GM19043 (cell line): ENCODE results near the gene GSK3B.
A peak's percentile ranks its signal among the peaks of the same experiment; 100 is the strongest.
"Not testable (repeated sequence)": the region's sequence is repeated elsewhere in the genome, so short reads cannot be mapped to it uniquely, and the experiment has no call there.

Experiments used
- ATAC-seq: cut with Tn5 transposase; IDR thresholded peaks from one replicate; pipeline ENCODE4 v1.9.1; 2021; ENCODE audit warnings: low read depth; ENCODE audit not compliant: unreplicated experiment

Gene GSK3B

DNA sequence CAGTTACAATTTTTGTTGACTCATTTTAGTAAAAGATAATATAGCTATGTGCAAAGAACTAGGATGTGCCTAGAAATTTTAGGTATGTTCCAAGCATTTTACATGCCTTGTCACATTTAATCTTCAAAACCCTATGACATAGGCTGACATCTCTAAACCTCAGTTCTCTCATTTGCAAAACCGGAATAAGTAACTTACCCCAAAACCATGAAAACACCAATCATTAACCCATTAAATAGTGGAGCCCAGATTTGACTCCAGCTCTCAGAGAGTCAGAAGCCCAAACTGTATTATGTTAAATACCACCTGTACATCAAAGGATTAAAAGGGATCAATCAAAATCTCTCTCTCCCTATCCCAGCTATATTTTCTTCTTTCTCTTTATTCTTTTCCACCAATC lies 36.6 kb downstream of the GSK3B start:
- peak; percentile 60 for ATAC-seq

DNA sequence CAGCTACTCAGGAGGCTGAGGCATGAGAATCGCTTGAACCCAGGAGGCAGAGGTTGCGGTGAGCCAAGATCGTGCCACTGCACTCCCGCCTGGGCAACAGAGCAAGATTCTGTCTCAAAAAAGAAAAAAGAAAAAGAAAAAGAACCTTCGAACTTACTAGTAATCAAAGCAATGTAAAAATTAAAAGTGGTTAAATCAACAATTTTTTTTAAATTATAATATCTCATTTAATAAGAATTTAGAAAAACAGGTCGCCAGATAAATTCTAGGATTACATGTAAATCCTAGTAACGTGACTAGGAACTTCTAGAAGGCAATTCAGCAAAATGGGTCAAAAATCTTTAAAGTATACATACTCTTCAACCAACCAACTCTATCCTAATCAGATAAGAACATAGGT lies 37.2 kb downstream of the GSK3B start:
- ATAC-seq = no peak

DNA sequence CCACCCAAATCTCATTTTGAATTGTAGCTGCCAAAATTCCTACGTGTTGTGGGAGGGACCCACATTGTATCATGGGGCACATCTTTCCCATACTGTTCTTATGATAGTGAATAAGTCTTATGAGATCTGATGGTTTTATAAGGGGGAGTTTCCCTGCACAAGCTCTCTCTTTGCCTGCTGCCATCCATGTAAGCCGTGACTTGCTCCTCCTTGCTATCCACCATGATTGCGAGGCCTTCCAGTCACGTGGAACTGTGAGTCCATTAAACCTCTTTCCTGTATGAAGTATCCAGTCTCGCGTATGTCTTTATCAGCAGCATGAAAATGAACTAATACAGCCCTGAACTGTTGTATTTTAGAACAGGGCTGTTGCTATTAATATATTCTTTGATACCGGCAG lies 40.6 kb downstream of the GSK3B start:
- not testable (repeated sequence) for ATAC-seq

GRCh38 chr3:120052677-120053076 lies 41.6 kb downstream of the GSK3B start:
- ATAC-seq = no peak

GRCh38 chr3:120052225-120052624 lies 42.0 kb downstream of the GSK3B start:
- peak; percentile 88 for ATAC-seq

- not testable (repeated sequence) for ATAC-seq
Measured at GRCh38 chr3:120051570-120051969, 42.7 kb downstream of the GSK3B start.

GRCh38 chr3:120049881-120050539 lies 44.2 kb downstream of the GSK3B start:
- no peak for ATAC-seq

GRCh38 chr3:120049072-120049471 lies 45.2 kb downstream of the GSK3B start:
- ATAC-seq = no peak

GRCh38 chr3:120048355-120049041 lies 45.7 kb downstream of the GSK3B start:
- no peak for ATAC-seq

DNA sequence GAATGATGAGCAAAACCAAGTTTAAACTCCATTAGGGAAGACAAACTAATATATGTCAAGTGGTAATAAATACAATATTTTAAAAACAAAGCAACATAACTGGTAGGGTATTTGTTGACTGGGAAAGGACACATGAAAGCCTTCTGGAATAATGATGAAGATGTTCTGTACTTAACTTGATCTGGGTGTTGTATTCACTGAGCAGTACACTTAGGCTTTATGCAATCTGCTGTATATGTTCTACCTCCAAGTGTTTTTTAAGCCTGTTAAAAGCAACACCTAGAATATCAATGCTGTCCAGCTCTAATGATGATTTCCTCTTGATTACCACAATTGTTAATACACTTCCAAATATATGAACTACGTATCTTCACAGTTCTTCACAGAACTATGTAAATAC lies 46.6 kb downstream of the GSK3B start:
- ATAC-seq = no peak

GRCh38 chr3:120040813-120041377 lies 53.4 kb downstream of the GSK3B start:
- ATAC-seq = no peak

DNA sequence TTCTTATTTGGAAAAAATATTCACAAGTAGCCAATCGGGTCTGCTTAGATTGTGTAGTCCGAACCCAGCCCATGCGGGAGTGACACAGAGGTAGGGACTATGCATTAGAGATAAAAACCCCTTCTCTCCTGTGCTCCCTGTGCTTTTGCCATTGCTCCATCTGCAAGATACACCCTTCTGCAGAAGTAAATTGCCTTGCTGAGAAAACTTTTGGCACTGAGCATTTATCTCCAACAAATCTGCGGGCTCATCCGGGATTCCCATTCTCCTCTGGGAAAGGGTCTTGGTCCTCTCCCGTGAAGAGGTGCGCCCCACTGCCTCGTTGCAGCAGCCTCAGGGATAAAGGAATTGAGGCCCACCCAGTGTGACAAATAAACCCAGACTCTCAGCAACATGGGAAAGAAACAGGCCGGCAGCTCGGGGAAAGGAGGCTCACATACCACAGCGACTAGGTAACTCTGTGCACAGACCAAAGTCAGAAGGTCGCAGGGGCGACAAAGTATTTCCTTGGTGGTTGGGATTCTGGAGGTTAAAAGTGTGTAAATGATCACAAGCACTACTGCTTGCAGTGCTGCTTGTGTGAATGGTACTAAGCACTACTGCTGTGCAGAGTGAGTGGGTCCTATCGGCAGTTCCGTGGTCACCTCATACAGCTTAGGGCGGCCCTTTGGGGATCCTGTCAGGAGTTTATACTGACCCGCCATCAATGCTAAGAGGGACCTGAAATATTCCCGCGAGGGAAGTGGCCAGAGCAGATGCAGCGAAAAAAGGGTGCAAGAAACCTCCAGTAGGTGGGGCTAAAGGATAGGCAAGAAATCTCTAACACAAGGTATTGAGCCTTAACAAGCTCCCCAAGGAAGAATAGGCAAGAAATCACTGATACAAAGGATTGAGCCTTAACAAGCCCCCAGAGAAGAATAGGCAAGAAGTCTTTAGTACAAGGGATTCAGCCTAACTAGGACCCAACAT lies 54.3 kb downstream of the GSK3B start:
- no peak for ATAC-seq

DNA sequence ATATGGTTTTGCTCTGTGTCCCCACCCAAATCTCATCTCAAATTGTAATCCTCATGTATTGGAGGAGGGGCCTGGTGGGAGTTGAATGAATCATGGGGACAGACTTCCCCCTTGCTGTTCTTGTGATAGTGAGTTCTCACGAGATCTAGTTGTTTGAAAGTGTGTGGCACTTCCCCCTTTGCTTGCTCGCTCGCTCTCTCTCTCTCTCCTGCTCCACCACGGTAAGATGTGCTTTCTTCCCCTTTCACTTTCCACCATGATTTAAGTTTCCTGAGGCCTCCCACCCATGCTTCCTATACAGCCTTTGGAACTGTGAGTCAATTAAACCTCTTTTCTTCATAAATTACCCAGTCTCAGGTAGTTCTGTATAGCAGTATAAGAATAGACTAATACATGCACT lies 60.7 kb downstream of the GSK3B start:
- no peak for ATAC-seq

GRCh38 chr3:120031561-120031960 lies 62.7 kb downstream of the GSK3B start:
- ATAC-seq = no peak

DNA sequence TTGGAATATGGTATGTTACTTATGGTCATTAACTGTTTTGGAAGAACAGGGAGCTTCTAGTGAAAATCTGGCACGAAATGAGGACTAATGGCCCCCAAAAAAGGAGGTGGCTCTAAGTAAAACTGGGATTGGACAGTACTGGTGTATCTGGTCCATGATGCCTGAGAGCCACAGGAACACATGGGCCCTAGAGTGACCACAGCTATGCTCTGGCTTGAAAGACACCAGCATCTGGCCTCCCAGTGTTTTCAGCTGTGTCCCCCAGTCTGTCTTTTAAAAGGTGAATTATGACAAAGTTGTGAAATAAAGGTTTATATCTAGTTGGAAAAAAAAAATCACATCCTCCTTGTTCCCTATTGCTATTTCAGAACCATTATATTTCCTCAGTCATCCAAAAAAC lies 64.5 kb downstream of the GSK3B start:
- no peak for ATAC-seq

DNA sequence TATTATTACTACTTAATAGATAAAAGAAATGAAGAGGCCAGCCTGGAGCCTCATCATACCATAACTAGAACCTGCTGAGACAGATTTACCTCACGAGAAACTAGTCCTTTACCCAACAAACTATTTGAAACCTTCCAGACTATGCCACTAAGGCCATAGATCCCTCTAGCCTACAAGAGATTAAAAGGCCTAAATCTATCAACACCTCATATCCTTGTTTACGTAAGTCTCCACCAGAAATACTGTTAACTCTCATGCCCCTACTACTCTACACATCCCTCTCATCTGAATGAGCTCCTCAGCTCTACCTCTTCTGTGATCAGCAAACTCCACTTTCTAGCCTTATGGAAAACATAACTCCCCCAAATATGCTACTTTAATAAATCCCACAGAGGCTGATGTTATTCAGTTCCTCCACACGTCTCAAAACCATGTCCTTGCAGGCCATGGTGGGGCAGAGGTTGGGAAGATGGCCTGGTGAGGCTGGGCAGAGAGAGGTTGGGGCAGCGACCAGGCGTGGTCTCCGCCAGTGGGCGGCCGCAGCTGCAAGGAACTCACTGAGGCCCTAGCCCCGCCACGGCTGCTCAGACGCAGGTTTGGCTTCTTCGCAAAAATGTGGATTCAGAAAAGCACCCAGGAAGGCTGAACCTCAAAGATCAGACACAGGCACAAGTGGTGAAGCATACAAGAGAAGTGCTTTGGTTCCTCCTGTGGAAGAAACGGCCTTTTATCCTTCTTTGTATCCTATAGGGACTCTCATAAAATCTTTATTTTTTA lies 65.8 kb downstream of the GSK3B start:
- no peak for ATAC-seq

GRCh38 chr3:120027226-120027625 lies 67.0 kb downstream of the GSK3B start:
- no peak for ATAC-seq

- ATAC-seq = no peak
Measured at GRCh38 chr3:120025520-120025919, 68.7 kb downstream of the GSK3B start.

DNA sequence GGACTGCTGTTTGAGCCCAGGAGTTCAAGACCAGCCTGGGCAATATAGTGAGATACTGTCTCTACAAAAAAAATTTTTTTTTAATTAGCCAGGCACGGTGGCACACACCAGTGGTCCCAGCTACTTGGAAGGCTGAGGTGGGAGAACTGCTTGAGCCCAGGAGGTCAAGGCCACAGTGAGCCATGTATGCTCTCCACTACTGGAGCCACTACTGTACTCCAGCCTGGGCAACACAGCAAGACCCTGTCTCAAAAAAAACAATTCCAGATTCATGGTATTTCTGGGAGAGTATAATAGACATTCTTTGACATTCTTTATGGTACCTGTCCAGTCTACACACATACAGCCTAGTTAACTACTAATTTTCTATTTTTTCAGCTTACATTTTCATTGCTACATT lies 70.1 kb downstream of the GSK3B start:
- no peak for ATAC-seq

- no peak for ATAC-seq
Measured at GRCh38 chr3:120022729-120023128, 71.5 kb downstream of the GSK3B start.
